ENCODE measurements around the gene ADAM15.

- no peak for TF ChIP-seq CTCF (conservative IDR thresholded peaks at IDR 0.05)
- TF ChIP-seq EZH2 (IDR thresholded peaks at IDR 0.05; ENCODE audit: low read depth) = no peak
Measured at GRCh38 chr1:155006601-155007101, 44.5 kb upstream of the ADAM15 start.

Data from PC-9 (cell line).